ENCODE data around the gene LIPJ.
A peak's percentile ranks its signal among the peaks of the same experiment; 100 is the strongest.

LIPJ gene, protein sequence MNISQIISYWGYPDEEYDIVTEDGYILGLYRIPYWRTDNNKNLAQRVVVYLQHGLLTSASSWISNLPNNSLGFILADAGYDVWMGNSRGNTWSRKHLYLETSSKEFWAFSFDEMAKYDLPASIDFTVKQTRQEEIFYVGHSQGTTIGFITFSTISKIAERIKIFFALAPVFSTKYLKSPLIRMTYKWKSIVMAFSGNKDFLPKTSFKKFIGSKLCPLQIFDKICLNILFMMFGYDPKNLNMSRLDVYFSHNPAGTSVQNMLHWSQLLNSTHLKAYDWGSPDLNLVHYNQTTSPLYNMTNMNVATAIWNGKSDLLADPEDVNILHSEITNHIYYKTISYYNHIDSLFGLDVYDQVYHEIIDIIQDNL
- total RNA-seq, result 0 to 0.31 (median 0) reads per million in 4 donors

DNA sequence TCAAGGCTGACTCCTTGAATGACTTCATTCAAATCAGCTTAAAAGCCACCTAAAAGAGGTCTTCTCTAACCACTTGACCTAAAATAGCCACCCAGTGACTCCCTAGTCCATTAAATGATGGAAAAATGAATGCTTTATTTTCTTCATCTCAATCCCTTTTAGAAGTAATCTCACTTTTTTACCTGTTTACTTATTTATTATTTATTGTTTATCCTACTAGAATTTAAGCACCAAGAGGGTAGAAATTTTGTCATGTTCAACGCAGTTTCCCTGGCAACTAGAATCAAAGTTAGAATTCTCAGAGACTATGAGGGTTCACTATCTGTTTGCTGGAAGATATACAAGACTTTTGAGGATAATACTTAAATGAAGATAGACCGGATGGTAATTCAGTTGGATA lies at the start of gene LIPJ:
Gene LIPJ, plus strand, starts transcription at position 301 of the 400 bp plus-strand sequence. CDS start 3,926 bp downstream, outside the sequence.
- DNase-seq, result no peak

DNA sequence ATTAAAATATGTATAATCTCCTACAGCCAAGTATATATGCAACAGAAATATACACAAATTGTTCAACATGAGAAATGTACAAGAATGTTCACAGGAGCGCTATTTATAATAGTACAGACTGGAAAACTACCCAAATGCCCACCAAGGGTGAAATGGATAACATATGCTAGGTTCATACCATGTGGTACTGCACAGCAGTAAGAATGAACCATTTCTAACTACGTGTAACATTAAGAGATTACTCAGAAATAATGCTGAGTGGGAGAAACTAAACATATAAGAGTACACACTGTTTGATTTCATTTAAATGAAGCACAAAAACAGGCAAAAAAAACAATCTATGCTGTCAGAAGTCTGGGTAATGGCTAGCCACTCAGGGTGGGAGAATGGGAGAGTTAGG lies 49.2 kb upstream of the LIPJ start:
- DNase-seq, result no peak

DNA sequence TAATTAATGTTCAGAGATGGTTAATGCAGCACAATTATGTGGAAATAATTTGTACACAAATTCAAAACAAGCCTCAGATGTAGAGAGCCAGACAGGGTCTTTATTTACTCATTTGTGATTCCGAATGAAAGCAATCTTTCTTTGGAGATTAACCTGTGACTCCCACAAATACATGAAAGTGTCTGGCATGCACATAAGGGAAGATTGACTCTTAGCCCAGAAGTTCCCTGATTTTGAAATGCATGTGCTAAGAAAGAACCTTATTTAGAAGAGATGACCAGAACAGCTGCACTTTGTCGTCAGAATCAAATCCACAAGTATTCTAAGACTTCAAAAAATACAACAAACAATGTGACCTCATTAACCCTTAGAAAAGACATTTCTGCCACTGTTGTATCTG lies 48.5 kb upstream of the LIPJ start:
- DNase-seq, result no peak

DNA sequence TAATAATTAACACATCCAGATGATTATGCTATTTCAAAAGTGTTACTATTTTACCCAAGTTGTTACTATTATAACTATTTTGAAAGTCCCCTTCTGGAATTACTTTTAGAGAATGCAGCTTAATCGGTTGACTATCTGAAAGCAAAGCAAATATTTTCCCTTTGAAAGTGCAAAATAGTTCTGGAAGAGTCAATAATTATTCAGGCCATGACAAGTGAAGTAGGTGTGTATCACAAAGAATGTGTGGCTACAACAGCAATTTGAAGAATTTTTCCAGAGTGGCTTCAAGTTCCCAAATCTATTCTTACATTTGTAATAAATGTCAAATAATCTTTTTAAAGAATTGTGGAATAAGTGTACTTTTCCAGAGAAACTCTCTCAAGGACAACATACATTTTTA lies 46.2 kb upstream of the LIPJ start:
- no peak for DNase-seq

DNA sequence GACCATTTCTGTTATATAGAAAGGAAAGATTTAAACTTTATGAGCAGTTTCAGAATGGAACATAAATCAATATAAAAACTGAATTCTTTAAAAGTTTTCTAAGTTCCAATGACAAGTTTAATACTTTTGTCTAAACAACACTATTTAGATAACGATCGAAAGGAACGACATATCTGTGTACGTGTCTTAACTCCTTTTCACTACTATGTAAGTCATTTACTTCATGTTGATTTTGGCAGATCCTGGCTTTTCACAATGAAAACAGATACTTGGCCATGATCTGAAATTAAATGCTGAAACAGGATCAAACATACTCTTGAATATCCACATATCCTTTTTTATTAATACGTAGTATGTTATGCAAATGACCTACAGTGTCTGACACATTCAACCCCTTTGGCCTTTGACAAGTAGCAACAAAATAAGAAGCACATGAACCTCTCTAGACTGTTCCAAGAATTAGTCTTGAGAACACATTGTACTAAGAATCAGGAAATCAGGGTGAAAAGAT lies 45.4 kb upstream of the LIPJ start:
- DNase-seq, result no peak

DNA sequence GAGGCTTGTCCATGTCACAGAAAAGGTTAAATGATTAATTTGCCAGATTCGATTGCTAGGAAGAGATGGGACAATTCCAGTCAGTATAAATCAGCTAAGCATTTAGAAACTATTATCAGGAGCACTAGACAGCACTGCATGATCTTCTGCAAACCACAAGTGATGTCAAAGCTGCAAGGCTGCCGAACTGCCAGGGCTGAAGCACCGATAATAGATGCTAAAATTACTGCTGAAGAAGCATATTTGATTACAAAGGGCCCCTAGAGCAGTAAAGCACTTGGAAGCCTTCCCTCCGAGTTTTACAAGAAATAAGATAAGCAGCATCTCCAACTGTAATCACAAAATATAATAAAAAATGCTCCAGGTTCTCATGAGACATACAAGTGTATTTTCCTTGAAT lies 44.0 kb upstream of the LIPJ start:
- no peak for DNase-seq

DNA sequence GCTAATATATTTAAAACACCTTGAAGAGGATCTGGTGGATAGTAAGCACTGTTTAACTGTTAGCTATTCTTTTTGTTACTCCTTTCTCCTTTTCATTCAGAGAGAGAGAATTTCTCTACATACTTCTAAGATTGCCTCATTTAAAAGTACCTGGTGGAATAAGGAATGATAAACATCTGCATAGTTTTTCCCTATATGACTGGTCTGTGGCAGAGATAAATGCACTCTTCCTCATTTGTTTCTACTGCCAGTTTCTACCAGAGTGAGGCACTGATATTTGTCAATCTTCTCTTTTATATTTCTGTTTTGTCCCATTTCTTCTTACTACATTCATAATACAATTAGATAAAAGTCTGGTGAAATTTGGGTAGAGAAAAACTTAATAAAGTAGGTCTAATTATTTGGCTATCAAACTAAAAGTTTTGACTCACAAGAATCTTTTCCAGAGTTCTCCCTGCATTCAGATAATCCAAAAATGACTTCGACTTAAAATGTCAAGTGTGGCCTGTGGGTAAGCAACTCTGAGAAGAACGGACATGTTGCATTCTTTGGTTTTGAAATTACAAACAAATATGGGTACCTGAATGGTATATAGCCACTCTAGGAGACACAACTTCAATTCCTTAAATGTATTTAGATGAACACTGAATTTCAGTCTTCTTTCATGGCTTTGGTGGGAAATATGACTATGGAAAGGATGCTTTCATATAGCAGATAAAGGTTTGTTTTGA lies 42.3 kb upstream of the LIPJ start:
- no peak for DNase-seq

DNA sequence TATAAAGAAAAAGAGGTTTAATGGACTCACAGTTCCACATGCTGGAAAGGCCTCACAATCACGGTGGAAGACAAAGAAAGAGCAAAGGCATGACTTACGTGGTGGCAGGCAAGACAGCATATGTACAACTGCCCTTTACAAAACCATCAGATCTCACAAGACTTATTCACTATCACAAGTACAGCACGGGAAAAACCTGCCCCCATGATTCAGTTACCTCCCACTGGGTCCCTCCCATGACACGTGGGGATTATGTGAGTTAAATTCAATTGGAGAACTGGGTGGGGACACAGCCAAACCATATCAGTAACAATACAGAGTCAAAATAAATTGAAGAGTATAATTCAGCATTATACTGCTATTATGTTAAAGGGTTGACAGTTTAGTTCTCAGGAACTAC lies 41.2 kb upstream of the LIPJ start:
- DNase-seq, result no peak

DNA sequence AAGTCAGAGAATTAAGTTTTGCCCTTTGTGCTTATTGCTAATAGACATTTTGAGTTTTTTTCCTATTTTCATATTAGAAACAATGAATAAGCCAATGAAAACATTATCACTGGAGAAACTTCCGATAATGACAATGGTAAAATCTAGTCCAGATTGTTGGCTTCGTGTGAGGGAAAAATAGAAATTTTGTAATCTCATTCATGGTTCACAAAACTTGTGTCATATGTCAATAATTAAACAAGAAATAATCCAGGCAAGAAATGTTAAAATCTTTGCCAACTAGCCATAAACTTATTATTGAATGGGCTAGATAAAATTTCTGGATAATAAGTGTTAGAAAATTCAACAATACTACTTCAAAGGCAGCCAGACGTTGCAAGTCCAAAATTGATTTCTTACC lies 40.1 kb upstream of the LIPJ start:
- DNase-seq, result no peak

DNA sequence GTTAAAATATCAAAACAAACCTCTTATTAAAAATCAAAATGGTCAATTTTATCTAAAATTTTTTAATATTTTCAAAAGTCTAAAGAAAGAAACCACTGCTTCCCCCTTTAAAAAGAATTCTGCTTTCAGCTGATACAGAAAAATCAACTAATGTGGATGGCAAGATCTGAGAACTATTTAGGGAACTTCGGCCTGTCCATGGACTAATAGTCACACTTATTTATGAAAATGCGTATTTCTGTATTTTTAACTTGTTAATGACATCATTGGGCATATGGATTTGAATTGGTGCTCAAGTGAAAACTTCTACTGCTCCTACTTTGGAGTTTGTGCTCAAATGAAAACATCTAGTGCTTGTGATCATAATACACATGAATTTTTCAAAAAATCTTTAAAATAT lies 35.3 kb upstream of the LIPJ start:
- no peak for DNase-seq

DNA sequence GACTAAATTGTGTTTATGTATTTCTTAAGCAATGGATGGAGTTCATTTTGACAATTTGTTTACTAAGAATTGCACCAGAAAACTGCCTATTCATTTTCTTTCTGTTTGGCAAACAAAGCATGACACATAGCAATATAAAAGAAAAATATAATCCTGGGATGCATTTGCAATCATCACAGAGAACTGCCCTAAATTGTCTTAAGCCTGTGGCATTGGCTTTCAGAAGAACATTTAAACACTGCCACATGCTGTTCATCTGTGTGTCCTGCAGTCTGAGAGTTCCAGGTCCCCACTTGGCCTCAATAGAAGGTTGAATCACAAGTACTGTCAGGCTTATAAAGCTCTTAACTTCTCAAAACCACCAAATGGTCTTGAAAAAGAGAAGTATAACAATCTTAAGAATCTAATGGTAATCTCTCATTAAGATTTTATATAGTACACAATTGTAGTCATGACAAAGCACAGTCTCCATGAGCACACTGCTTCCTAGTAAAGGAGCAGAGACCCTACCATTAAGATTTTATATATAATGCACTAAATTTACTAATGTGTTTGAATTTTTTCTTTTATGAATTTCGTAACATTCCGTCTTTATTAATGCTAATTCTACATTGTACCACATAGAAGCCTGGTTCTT lies 33.3 kb upstream of the LIPJ start:
- peak in 4 of 5 donors; percentile 5 to 55 (median 22) for DNase-seq

DNA sequence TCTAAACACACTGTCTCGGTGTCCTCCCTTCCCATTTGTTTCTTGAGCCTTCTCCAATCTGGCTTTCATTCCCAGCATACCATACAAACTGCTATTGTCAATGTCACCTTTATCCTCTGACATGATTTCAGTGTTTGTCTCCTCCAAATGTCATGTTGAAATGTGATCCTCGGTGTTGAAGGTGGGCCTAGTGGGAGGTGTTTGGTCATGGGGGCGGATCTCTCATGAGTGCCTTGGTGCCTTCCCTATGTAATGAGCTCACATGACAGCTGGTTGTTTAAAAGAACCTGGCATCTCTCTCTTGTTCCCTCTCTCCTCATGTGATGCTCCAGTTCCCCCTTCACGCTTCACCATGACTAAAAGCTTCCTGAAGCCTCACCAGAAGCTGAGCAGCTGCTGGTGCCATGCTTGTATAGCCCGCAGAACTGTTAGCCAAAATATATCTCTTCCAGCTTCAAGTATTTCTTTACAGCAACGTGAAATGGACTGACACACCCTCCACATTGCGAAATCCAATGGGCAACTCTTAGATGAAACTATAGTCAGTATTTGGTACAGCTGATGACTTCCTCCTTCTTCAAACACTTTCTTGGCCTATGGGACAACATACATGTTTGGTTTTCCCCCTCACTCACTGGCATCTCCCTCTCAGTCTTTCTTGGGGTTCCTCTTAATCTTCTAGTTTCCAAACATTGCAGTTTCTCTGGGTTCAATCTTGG lies 31.2 kb upstream of the LIPJ start:
- DNase-seq, result no peak

DNA sequence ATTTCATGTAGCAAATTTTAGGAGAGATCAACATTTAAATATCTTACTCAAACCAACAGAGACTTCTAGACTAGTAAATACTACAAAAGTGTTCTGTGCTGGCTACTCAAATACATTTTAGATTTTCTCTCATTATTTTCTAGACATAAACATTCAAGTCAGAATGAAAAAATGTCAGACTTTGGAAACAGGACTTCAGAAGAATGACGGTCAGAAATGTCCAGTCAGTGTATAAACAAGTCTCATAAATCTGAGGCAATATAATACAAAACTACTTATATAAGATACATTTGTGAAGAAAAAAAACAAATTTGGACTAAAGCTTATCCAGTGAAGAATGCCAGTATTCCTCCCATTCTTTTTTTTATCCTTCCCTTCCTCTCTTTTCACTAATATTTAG lies 29.3 kb upstream of the LIPJ start:
- DNase-seq, result no peak

DNA sequence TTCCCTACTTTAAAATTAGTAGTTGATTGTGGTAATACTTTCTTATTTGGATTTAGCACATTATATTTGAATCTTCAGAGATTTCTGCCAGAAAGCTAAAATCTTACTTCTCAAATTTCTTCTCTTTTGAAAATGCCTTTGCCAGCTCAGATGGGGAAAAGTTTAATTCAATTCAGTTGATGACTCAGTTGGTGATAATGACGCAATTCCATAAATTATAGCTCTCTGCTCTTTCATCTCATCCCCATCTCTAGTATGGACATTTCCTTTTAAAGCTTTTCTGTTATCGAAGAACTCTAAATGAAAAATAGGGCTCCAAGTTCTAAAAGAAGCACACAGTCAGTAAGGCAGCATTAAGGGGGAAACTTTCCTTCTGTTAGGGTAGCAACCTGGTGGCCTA lies 28.9 kb upstream of the LIPJ start:
- no peak for DNase-seq

DNA sequence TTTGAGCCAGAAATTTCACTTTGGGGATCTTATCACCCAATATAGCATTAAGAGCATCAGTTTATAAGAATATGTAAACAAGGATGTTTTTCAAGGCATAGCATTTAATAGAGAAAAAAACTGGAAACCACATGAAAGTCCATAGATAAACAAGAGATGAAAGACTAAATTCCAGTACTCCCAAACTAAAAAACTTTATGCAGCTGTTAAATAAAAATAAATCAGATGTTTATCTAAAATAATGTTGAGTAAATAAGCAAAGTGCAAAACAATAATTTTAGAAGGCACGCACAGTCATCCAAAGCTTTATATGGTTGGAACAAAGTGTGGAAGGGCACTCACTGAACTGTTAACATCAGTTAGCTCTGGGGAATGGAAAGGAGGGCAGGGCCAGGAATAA lies 24.4 kb upstream of the LIPJ start:
- DNase-seq, result no peak

DNA sequence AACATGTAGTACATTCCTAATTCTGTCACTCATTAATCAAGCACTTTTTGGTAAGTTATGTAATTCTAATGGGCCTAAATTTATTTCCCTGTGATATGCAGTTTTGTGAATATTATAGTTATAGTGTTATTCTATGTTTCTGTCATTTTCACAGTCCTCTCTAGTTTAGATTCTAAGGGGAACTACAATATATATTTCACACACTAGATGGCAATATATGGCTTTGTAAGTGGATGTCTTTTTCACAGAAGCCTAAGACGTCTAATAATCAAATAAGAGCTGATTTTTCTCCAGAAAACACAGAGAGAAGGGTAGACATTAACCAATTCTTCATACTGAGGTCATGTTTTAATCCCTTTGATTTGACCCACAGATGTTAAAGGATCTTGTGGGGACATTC lies 21.5 kb upstream of the LIPJ start:
- DNase-seq, result peak in 1 of 5 donors; percentile 8

DNA sequence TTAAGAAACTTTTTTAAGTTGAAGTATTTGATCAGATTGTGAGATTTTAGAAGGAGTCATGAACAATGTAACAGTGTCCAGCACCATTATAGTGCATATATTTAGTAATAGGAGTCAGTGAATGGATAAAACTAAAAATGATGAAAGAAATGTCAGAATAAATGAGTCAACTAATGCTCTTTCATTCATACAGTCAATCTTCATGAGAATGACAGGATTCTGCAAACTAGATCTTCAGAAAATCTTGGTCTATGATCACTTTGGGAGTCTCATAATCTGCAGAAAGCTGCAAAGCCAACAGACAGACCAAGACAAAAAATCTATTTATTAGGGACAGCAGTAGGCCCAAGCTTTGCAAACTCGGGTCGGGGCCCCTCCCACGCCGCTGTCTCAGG lies 4.2 kb upstream of the LIPJ start:
- no peak for DNase-seq

DNA sequence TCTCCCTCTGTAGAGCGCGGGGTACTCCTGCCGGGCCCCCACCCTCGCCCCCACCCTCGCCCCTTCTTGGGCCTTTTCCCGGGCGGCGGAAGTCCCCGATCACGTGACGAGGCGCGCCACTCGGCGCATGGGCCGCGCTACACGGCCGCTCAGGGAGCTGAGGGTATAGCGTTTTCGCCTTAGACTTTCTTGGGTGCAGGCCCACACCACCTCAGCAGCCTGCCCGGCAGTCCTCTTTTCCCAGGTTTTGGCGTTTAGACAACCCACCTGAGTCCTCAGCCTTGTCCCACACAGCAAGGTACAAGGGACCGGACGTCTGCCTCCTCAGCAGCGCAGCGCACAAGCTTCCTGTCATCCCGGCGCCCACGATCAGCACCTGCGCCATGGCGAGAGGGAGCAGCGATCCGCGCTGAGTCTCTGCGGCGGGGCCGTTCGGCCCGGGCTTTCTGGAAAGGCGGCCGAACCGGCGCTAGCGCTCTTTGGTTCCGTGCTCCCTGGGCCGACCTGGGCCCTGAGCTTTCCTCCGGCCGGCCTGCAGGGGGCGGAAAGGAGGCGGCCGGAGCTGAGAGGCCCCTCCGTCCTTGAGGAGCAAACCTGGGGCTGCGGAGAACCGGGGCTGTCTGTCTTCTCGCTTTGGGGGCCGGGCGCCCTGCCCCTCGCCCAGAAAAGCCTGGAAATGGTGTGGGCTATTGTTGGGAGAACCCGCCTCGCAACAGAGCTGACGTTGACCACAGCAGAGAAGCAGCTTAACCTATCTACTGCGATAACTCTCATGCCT lies 3.6 kb upstream of the LIPJ start, which contains the start of gene RNLS:
Gene RNLS, minus strand, starts transcription at position 513 of the 778 bp plus-strand sequence.
- DNase-seq, result peak; percentile 35 to 78 (median 43)

DNA sequence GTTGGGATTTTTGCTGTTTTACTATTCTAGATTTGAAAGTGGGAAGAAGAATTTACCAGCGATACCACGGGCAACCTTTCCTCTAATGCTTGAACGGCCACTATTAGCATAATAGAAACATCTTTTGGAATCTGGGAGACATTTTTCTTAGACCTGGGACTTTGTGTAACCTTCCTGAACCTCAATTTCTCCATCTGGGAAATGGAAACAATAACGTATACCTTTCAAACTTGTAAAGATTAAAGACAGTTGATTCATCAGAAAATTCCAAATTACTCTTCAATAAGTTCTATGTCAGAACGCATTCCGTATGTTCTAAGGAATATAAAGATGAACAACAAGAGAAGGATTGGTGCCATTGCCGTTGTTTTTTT lies 3.0 kb upstream of the LIPJ start:
- no peak for DNase-seq

DNA sequence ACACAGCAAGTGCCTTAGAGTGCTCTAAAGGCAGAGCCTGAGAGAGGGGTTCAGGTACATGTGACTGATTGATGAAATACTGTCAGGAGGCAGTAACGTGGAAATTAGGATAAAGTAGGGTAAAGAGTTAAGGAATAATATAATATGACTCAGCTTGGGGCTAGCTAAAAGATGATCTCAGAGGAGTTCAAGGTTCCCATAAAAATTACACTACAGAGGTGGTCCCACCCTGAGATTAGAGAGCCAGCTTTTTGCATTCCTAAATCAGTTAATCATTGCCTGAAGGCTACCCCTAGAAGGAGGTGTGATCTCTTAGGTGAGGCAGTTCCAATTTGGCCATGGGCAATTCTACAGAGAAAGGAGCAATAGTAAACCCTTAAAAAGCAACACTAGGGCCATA lies 5.8 kb downstream of the LIPJ start:
- no peak for DNase-seq

DNA sequence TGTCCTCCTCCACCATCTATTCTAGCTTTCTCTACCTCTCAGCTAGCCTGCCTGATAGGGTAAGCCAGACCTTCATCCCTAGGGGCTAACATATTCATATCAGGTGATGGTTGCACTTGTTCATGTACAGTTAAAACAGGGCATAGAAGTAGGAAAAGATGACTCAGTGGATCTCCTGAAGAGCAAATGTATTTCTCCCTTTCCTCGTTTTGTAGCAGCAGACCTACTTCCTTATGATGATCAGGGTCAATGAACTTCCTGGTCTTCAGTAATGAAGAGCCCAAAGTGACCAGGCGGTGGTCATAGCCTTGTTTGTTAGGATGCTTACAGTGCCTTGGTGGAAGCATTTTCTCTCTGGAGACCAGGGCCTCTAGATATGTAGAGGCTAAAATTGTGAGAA lies 6.3 kb downstream of the LIPJ start:
- DNase-seq, result no peak

DNA sequence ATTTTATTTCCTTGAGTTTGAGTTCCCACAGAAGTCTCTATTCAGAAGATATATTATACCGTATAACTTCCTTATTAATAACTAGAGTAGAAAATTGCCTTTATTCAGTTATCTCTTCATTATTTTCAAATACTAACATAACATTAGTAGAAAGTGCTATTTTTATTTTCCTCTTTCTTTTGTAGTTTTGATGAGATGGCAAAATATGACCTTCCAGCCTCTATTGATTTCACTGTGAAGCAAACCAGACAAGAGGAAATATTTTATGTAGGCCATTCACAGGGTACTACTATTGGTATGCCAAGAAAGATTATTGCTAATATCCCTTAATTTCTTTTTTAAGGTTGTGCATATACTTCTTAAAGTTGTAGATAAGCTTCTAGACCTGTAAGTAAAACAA lies 7.9 kb downstream of the LIPJ start:
- DNase-seq, result no peak
